Fibroblast of skin of left biceps (primary cell): ENCODE results near the gene SCUBE1.
A peak's percentile ranks its signal among the peaks of the same experiment; 100 is the strongest.

Experiments
- DNase-seq, 2 experiments: peaks; one replicate each; pipeline ENCODE4 v3.0.0-alpha.2; 2013; ENCODE audit warnings: low read depth in 2 of 2

SCUBE1 gene

GRCh38 chr22:43201486-43202219 is 141.5 kb downstream of the SCUBE1 start:
- DNase-seq = no peak

- DNase-seq = no peak
Observed at GRCh38 chr22:43200555-43200954, 142.6 kb downstream of the SCUBE1 start.

- no peak for DNase-seq
Observed at GRCh38 chr22:43200031-43200430, 143.1 kb downstream of the SCUBE1 start.

- DNase-seq = no peak
Observed at GRCh38 chr22:43199541-43199940, 143.6 kb downstream of the SCUBE1 start.

GRCh38 chr22:43198936-43199335 is 144.2 kb downstream of the SCUBE1 start:
- no peak for DNase-seq

- DNase-seq = no peak
Observed at GRCh38 chr22:43198126-43198525, 145.0 kb downstream of the SCUBE1 start.

GRCh38 chr22:43197271-43197941 is 145.8 kb downstream of the SCUBE1 start:
- no peak for DNase-seq

GRCh38 chr22:43191831-43192230 is 151.3 kb downstream of the SCUBE1 start:
- DNase-seq = no peak

GRCh38 chr22:43188829-43189545 is 154.2 kb downstream of the SCUBE1 start:
- DNase-seq = no peak

GRCh38 chr22:43187171-43188099 is 155.7 kb downstream of the SCUBE1 start:
- peak; percentile 86 to 87 for DNase-seq

- DNase-seq = no peak
Observed at GRCh38 chr22:43186272-43187170, 156.7 kb downstream of the SCUBE1 start, which contains the start of gene TTLL12. TSS of gene TTLL12 (minus strand) at chr22:43187134. CDS start at chr22:43187069, 65 bp downstream.

GRCh38 chr22:43185860-43186261 is 157.3 kb downstream of the SCUBE1 start:
- no peak for DNase-seq

GRCh38 chr22:43183496-43184277 is 159.5 kb downstream of the SCUBE1 start:
- no peak for DNase-seq

- DNase-seq = no peak
Observed at GRCh38 chr22:43182726-43183125, 160.4 kb downstream of the SCUBE1 start.

GRCh38 chr22:43182118-43182517 is 161.1 kb downstream of the SCUBE1 start:
- no peak for DNase-seq

- no peak for DNase-seq
Observed at GRCh38 chr22:43181321-43182076, 161.7 kb downstream of the SCUBE1 start.

GRCh38 chr22:43180670-43181069 is 162.5 kb downstream of the SCUBE1 start:
- DNase-seq = no peak

- DNase-seq = no peak
Observed at GRCh38 chr22:43179911-43180195, 163.3 kb downstream of the SCUBE1 start.
